ENCODE data around the gene ZNF511. TPM values are rescaled to one million over a fixed set of nuclear protein-coding genes. Genes with fewer than 3 reads are reported as not detected.

The ZNF511 gene
- total and polyA plus RNA-seq, 2 donors, result 20.6 to 39.1 TPM

DNA sequence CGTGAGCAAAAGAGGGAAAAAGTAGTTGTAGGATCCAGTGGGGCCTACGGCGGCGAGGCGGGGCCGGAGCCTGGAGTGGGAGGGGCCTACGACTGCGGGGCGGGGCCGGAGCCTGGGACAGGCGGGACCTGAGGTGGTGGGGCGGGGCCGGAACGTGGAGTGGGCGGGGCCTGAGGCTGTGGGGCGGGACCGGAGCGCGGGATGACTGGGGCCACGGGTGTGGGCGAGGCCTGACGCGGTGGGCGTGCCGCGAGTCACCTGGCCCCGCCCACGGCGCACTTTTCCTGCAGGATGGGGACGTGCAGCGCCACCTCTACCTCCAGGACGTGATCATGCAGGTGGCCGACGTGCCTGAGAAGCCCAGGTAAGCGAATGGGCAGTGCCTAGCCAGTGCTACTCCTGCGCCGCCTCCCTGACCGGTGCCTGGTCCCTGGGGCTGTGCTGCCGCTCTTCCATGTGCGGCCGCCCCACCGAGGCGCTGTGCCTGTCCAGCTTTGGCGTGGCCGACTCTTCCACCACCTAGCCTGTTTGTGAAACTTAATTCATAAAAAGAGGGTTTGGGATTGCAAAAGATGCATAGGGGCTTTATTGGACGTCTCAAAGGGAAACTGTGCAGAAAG is 496 bp downstream of the ZNF511 start:
- Histone ChIP-seq H3K9me3 (ENCODE audit: control insufficient read depth in 2 of 2, insufficient read depth in 1 of 2, low read length in 1 of 2) (peaks cover 2 to 15% of the 10 kb centered on the region in 2 donors), H3K4me1 (ENCODE audit: control insufficient read depth in 2 of 2, insufficient read depth in 2 of 2, low read length in 2 of 2) (peaks cover 11 to 16% of the 10 kb centered on the region in 2 donors), H3K27me3 (ENCODE audit: control insufficient read depth in 2 of 2, insufficient read depth in 1 of 2, low read length in 1 of 2) (no peaks in the 10 kb centered on the region), H3K4me3 (ENCODE audit: low read length in 2 of 2) (peak overlapping the region; percentile 90 to 95), H3K27ac (ENCODE audit: low read depth in 1 of 2, low read length in 1 of 2) (peak overlapping the region; percentile 81 to 96), H3K36me3 (ENCODE audit: control insufficient read depth in 2 of 2, insufficient read depth in 2 of 2, low read length in 1 of 2) (peaks cover 27 to 35% of the 10 kb centered on the region in 2 donors)
- DNase-seq (ENCODE audit: low read depth in 6 of 9, low spot score in 9 of 9), result peak; percentile 66 to 92 (median 77)
- 34% methylated on average over 46 of the region's 46 CpGs for WGBS

DNA sequence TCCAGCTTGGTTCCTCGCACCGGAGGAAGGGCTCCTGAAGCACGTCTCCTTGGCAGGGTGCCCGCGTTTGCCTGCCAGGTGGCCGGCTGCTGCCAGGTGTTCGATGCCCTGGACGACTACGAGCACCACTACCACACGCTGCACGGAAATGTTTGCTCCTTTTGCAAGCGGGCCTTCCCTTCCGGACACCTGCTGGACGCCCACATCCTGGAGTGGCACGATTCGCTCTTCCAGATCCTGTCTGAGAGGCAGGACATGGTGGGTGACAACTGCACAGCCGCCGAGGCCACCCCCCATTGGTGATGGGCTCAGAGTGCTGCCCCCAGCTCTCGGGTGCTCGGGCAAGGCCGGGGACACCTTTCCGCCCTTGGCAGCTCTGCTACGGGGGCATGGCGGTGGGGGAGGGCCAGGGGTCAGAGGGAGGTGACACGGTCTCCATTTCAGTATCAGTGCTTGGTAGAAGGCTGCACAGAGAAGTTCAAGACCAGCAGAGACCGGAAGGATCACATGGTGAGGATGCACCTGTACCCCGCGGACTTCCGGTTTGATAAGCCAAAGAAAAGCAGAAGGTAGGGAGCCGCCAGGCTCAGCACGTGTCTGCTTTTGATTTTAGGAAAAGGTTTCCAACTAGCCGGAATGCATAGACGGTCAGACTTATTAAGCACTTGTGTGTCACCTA is 1.1 kb downstream of the ZNF511 start:
- 92% methylated on average over 33 of the region's 33 CpGs for WGBS
- Histone ChIP-seq H3K9me3 (ENCODE audit: control insufficient read depth in 2 of 2, insufficient read depth in 1 of 2, low read length in 1 of 2) (peaks cover 2 to 15% of the 10 kb centered on the region in 2 donors), H3K4me1 (ENCODE audit: control insufficient read depth in 2 of 2, insufficient read depth in 2 of 2, low read length in 2 of 2) (peaks cover 11 to 16% of the 10 kb centered on the region in 2 donors), H3K36me3 (ENCODE audit: control insufficient read depth in 2 of 2, insufficient read depth in 2 of 2, low read length in 1 of 2) (peaks cover 27 to 35% of the 10 kb centered on the region in 2 donors), H3K4me3 (ENCODE audit: low read length in 2 of 2) (no peak overlapping the region), H3K27me3 (ENCODE audit: control insufficient read depth in 2 of 2, insufficient read depth in 1 of 2, low read length in 1 of 2) (no peaks in the 10 kb centered on the region), H3K27ac (ENCODE audit: low read depth in 1 of 2, low read length in 1 of 2) (peak overlapping the region in 1 of 2 donors; percentile 65)
- DNase-seq (ENCODE audit: low read depth in 6 of 9, low spot score in 9 of 9), result no peak

DNA sequence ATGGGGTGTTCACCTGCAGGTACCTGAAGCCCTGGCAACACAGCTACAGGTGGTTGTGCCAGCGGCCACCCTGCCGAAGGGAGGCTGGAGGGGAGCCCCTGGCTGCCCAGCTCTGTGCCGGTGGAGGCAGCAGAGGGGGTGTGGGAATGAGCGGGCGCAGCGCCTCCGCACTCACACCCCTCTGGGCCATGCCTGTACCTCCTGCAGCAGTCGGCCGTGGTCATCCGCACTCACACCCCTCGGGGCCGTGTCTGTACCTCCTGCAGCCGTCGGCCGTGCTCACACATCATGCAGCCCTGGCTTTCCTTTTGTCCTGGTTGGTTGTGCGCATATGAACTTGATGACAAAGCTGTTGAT is 1.7 kb downstream of the ZNF511 start:
- no peak for DNase-seq (ENCODE audit: low read depth in 6 of 9, low spot score in 9 of 9)
- Histone ChIP-seq H3K4me3 (ENCODE audit: low read length in 2 of 2) (no peak overlapping the region), H3K27ac (ENCODE audit: low read depth in 1 of 2, low read length in 1 of 2) (no peak overlapping the region), H3K4me1 (ENCODE audit: control insufficient read depth in 2 of 2, insufficient read depth in 2 of 2, low read length in 2 of 2) (peaks cover 11 to 16% of the 10 kb centered on the region in 2 donors), H3K27me3 (ENCODE audit: control insufficient read depth in 2 of 2, insufficient read depth in 1 of 2, low read length in 1 of 2) (no peaks in the 10 kb centered on the region), H3K9me3 (ENCODE audit: control insufficient read depth in 2 of 2, insufficient read depth in 1 of 2, low read length in 1 of 2) (peaks cover 2 to 15% of the 10 kb centered on the region in 2 donors), H3K36me3 (ENCODE audit: control insufficient read depth in 2 of 2, insufficient read depth in 2 of 2, low read length in 1 of 2) (peaks cover 27 to 35% of the 10 kb centered on the region in 2 donors)
- 99% methylated on average over 16 of the region's 16 CpGs for WGBS

DNA sequence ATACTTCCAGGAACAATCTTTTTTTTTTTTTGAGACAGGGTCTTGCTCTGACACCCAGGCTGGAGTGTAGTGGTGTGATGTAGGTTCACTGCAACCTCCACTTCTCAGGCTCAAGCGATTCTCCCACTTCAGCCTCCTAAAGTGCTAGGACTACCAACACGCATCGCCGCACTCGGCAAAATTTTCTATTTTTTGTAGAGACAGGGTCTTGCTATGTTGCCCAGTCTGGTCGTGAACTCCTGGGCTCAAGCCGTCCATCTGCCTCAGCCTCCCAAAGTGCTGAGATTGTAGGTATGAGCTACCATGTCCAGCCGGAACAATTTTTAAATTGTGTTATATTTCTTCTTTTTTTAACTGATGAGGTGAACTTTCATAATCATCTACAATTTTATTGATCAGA is 2.1 kb downstream of the ZNF511 start:
- DNase-seq (ENCODE audit: low read depth in 6 of 9, low spot score in 9 of 9), result no peak
- H3K4me1 ChIP-seq (ENCODE audit: control insufficient read depth in 2 of 2, insufficient read depth in 2 of 2, low read length in 2 of 2), result peaks cover 11 to 16% of the 10 kb centered on the region in 2 donors
- no peak overlapping the region for H3K27ac ChIP-seq (ENCODE audit: low read depth in 1 of 2, low read length in 1 of 2)
- H3K27me3 ChIP-seq (ENCODE audit: control insufficient read depth in 2 of 2, insufficient read depth in 1 of 2, low read length in 1 of 2), result no peaks in the 10 kb centered on the region
- no peak overlapping the region for H3K4me3 ChIP-seq (ENCODE audit: low read length in 2 of 2)
- peaks cover 2 to 15% of the 10 kb centered on the region in 2 donors for H3K9me3 ChIP-seq (ENCODE audit: control insufficient read depth in 2 of 2, insufficient read depth in 1 of 2, low read length in 1 of 2)
- H3K36me3 ChIP-seq (ENCODE audit: control insufficient read depth in 2 of 2, insufficient read depth in 2 of 2, low read length in 1 of 2), result peaks cover 27 to 35% of the 10 kb centered on the region in 2 donors
- over 99% methylated on average over 8 of the region's 8 CpGs for WGBS

DNA sequence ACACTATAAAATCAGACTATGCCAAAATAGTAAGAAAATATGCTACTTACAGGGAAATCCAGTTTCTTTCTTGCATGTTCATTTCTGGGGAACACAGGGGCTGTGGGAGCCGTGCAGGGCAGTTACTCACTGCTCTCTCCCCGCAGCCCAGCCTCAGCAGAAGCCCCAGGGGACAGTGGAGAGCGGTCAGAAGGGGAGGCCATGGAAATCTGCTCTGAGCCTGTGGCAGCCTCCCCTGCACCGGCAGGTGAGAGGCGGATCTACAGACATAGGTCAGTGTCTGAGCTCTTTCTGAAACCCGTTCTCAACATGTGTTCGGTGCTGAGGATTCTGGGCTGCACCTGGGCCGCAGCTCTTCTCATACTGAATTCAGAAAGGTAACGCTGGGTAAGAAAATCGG is 2.9 kb downstream of the ZNF511 start:
- Histone ChIP-seq H3K27me3 (ENCODE audit: control insufficient read depth in 2 of 2, insufficient read depth in 1 of 2, low read length in 1 of 2) (no peaks in the 10 kb centered on the region), H3K4me1 (ENCODE audit: control insufficient read depth in 2 of 2, insufficient read depth in 2 of 2, low read length in 2 of 2) (peaks cover 11 to 16% of the 10 kb centered on the region in 2 donors), H3K9me3 (ENCODE audit: control insufficient read depth in 2 of 2, insufficient read depth in 1 of 2, low read length in 1 of 2) (peaks cover 2 to 15% of the 10 kb centered on the region in 2 donors), H3K27ac (ENCODE audit: low read depth in 1 of 2, low read length in 1 of 2) (no peak overlapping the region), H3K4me3 (ENCODE audit: low read length in 2 of 2) (no peak overlapping the region), H3K36me3 (ENCODE audit: control insufficient read depth in 2 of 2, insufficient read depth in 2 of 2, low read length in 1 of 2) (peaks cover 27 to 35% of the 10 kb centered on the region in 2 donors)
- no peak for DNase-seq (ENCODE audit: low read depth in 6 of 9, low spot score in 9 of 9)
- 97% methylated on average over 10 of the region's 10 CpGs for WGBS

DNA sequence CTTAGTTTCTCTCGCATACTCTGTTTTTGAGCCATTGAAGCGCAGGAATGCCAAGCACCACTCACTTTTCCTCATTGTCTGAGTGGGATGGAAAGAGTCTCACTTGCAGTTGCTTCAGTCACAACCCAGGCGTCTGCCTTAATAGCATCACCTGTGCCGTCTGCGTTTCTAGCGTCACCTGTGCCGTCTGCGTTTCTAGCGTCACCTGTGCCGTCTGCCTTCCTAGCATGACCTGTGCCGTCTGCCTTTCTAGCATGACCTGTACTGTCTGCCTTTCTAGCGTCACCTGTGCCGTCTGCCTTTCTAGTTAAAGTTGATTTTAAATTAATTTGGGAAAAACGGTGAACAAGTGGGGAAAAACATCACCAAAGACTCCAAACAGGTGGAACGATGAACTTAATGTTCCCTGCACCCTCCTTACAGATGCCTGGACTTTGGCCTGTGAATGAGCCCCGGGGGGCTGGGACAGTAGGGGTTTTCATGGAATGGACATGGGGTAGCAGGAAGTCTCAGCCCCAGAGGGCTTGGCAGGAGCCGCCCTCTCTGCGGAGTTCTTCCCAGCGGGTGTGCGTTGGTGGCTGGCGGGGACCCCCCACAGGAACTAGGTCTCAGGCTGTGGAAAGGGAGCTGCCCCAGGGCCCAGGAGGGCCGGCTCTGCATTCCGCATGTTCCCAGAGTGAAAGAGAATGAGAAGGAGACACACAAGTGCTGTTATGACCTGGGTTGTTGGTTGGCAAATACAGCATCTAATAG is 3.5 kb downstream of the ZNF511 start:
- no peak for DNase-seq (ENCODE audit: low read depth in 6 of 9, low spot score in 9 of 9)

DNA sequence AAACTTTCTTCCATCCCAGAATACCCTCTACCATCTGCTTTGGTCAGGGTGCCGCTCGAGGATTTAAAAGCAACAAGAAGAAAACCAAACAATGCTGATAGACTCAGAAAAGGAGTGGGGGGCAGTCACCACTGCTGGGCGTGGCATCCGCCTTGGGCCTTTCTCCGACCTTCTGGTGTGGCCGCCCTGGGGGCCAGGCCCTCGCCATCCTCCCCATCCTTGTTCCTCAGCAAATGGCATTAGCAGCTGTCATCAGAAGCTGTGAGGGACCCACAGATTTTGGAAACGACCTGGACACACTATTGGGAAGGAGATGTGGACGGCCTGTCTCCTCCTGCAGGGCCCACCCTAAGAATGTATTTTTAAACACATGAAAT is 4.0 kb downstream of the ZNF511 start:
- no peak for DNase-seq (ENCODE audit: low read depth in 6 of 9, low spot score in 9 of 9)
- Histone ChIP-seq H3K9me3 (ENCODE audit: control insufficient read depth in 2 of 2, insufficient read depth in 1 of 2, low read length in 1 of 2) (peaks cover 2 to 15% of the 10 kb centered on the region in 2 donors), H3K4me3 (ENCODE audit: low read length in 2 of 2) (no peak overlapping the region), H3K4me1 (ENCODE audit: control insufficient read depth in 2 of 2, insufficient read depth in 2 of 2, low read length in 2 of 2) (peaks cover 6 to 8% of the 10 kb centered on the region in 2 donors), H3K27ac (ENCODE audit: low read depth in 1 of 2, low read length in 1 of 2) (no peak overlapping the region), H3K36me3 (ENCODE audit: control insufficient read depth in 2 of 2, insufficient read depth in 2 of 2, low read length in 1 of 2) (peaks cover 27 to 35% of the 10 kb centered on the region in 2 donors), H3K27me3 (ENCODE audit: control insufficient read depth in 2 of 2, insufficient read depth in 1 of 2, low read length in 1 of 2) (no peaks in the 10 kb centered on the region)
- 98% methylated on average over 9 of the region's 9 CpGs for WGBS

More for the DNA sequence above, 3.5 kb downstream of the ZNF511 start:
- Histone ChIP-seq H3K36me3 (ENCODE audit: control insufficient read depth in 2 of 2, insufficient read depth in 2 of 2, low read length in 1 of 2) (peaks cover 27 to 35% of the 10 kb centered on the region in 2 donors), H3K27me3 (ENCODE audit: control insufficient read depth in 2 of 2, insufficient read depth in 1 of 2, low read length in 1 of 2) (no peaks in the 10 kb centered on the region), H3K27ac (ENCODE audit: low read depth in 1 of 2, low read length in 1 of 2) (no peak overlapping the region), H3K4me1 (ENCODE audit: control insufficient read depth in 2 of 2, insufficient read depth in 2 of 2, low read length in 2 of 2) (peaks cover 8 to 12% of the 10 kb centered on the region in 2 donors), H3K4me3 (ENCODE audit: low read length in 2 of 2) (no peak overlapping the region), H3K9me3 (ENCODE audit: control insufficient read depth in 2 of 2, insufficient read depth in 1 of 2, low read length in 1 of 2) (peaks cover 2 to 15% of the 10 kb centered on the region in 2 donors)
- 97% methylated on average over 23 of the region's 23 CpGs for WGBS

DNA sequence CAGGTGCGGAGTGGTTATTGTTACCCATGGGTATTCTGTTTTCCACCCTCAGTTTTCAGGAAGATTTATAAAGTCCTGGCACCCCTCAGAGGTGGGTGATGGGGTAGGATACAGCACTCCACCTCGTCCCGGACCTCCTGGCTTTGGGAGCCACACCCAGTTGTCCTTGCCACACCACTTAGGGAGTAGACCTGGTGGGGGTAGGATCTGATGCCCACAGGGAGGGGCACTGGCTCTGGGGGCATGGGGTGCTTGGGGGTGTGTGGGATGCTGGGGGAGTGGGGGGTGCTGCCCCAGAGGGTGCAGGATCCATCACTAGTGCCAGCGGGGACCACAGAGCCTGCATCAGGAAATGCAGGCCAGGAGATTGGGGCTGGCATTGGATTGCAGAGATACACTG is 4.5 kb downstream of the ZNF511 start:
- Histone ChIP-seq H3K27me3 (ENCODE audit: control insufficient read depth in 2 of 2, insufficient read depth in 1 of 2, low read length in 1 of 2) (no peaks in the 10 kb centered on the region), H3K4me1 (ENCODE audit: control insufficient read depth in 2 of 2, insufficient read depth in 2 of 2, low read length in 2 of 2) (peaks cover 4 to 8% of the 10 kb centered on the region in 2 donors), H3K27ac (ENCODE audit: low read depth in 1 of 2, low read length in 1 of 2) (no peak overlapping the region), H3K36me3 (ENCODE audit: control insufficient read depth in 2 of 2, insufficient read depth in 2 of 2, low read length in 1 of 2) (peaks cover 27 to 35% of the 10 kb centered on the region in 2 donors), H3K4me3 (ENCODE audit: low read length in 2 of 2) (no peak overlapping the region), H3K9me3 (ENCODE audit: control insufficient read depth in 2 of 2, insufficient read depth in 1 of 2, low read length in 1 of 2) (peaks cover 2 to 15% of the 10 kb centered on the region in 2 donors)
- DNase-seq (ENCODE audit: low read depth in 6 of 9, low spot score in 9 of 9), result no peak
- 93% methylated on average over 4 of the region's 4 CpGs for WGBS

DNA sequence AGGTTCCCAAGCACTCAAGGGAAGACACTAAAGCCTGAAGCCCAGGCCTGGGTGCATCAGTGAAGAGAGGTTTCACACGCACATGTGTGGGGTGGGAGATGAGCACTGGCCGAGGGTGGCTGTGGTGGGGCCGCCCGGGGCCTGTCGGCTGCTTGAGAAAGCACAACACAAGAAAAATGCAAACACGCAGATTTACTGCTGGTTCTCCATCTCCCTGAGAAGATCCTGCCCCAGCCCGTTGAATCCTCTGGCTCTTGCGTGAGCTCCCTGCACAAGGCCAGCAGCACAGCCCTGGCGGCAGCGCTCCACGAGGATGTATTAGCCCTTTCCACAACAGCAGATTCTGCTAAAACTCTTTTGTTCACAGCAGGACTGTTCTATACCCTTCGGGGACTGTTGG is 6.2 kb downstream of the ZNF511 start:
- 95% methylated on average over 12 of the region's 12 CpGs for WGBS
- Histone ChIP-seq H3K4me3 (ENCODE audit: low read length in 2 of 2) (no peak overlapping the region), H3K27ac (ENCODE audit: low read depth in 1 of 2, low read length in 1 of 2) (no peak overlapping the region), H3K4me1 (ENCODE audit: control insufficient read depth in 2 of 2, insufficient read depth in 2 of 2, low read length in 2 of 2) (peaks cover 0 to under 1% of the 10 kb centered on the region in 2 donors), H3K9me3 (ENCODE audit: control insufficient read depth in 2 of 2, insufficient read depth in 1 of 2, low read length in 1 of 2) (peaks cover 2 to 6% of the 10 kb centered on the region in 2 donors), H3K27me3 (ENCODE audit: control insufficient read depth in 2 of 2, insufficient read depth in 1 of 2, low read length in 1 of 2) (peaks cover 6 to 14% of the 10 kb centered on the region in 2 donors), H3K36me3 (ENCODE audit: control insufficient read depth in 2 of 2, insufficient read depth in 2 of 2, low read length in 1 of 2) (peaks cover 23 to 30% of the 10 kb centered on the region in 2 donors)
- DNase-seq (ENCODE audit: low read depth in 6 of 9, low spot score in 9 of 9), result no peak

All from thymus (tissue), 11 donors.